Measurements from ENCODE around the gene FGF21.

The FGF21 gene

DNA sequence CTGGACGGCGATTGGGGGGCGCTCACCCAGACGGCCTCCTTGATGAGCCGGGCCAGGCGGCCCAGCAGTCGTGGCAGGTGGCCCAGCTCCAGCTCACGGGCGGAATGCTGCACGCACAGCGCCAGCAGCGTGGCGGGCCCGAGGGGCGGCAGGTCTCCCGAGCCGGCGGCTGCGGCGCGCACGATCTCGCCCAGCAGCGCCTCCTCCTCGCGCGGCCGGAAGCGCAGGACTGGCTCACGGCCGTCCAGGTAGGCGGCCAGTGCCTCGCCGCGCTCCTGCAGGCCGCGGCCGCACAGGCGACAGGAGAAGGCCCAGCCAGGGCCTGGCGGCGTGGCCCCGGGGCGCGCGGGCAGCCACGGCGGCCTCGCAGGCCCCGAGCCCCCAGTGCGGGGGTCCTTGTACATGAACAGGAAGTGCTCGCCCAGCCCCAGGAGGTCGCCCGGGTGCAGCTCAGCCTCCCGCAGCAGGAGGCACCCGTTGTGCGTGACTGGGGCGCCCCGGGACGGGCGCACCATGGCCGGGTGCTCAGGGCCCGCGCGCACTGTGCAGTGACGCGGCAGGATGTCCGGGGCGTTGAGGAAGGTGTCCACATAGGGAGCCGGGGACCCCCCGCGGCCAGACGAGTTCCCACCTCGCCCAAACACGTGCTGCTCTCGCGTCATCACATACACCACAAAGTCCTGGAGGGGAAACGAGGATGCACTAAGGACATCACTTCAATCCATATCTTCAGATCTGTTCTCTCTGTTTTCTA is 26.2 kb upstream of the FGF21 start:
- H3K4me2 ChIP-seq (ENCODE audit: insufficient read depth, low read length) = no peak overlapping the region
- no peak overlapping the region for H2AFZ ChIP-seq (ENCODE audit: low read depth, low read length)
- no peak for DNase-seq
- no peak overlapping the region for H3K4me3 ChIP-seq (ENCODE audit: low read depth in 1 of 2, low read length in 2 of 2)
- H3K9me3 ChIP-seq (ENCODE audit: insufficient read depth, low read length, severe bottlenecking) = peaks cover 4% of the 10 kb centered on the region
- no peak overlapping the region for H3K9ac ChIP-seq (ENCODE audit: low read depth, low read length)
- H4K20me1 ChIP-seq (ENCODE audit: insufficient read depth, low read length) = no peaks in the 10 kb centered on the region
- TF ChIP-seq EZH2 (IDR thresholded peaks at IDR 0.05; ENCODE audit: borderline replicate concordance, low read depth, low read length, severe bottlenecking) = no peak
- TF ChIP-seq, protein P1, sequence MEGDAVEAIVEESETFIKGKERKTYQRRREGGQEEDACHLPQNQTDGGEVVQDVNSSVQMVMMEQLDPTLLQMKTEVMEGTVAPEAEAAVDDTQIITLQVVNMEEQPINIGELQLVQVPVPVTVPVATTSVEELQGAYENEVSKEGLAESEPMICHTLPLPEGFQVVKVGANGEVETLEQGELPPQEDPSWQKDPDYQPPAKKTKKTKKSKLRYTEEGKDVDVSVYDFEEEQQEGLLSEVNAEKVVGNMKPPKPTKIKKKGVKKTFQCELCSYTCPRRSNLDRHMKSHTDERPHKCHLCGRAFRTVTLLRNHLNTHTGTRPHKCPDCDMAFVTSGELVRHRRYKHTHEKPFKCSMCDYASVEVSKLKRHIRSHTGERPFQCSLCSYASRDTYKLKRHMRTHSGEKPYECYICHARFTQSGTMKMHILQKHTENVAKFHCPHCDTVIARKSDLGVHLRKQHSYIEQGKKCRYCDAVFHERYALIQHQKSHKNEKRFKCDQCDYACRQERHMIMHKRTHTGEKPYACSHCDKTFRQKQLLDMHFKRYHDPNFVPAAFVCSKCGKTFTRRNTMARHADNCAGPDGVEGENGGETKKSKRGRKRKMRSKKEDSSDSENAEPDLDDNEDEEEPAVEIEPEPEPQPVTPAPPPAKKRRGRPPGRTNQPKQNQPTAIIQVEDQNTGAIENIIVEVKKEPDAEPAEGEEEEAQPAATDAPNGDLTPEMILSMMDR (IDR thresholded peaks at IDR 0.05; ENCODE audit: borderline replicate concordance, extremely low read depth, low read length, poor library complexity, severe bottlenecking) = no peak
- no peak overlapping the region for H3K27ac ChIP-seq (ENCODE audit: low read length)
- ATAC-seq (ENCODE audit: insufficient read depth, low read depth) = no peak
- peaks cover 9% of the 10 kb centered on the region for H3K36me3 ChIP-seq (ENCODE audit: insufficient read depth, low read length)
- H3K79me2 ChIP-seq (ENCODE audit: insufficient read depth, low read length) = no peaks in the 10 kb centered on the region
- no peaks in the 10 kb centered on the region for H3K27me3 ChIP-seq (ENCODE audit: insufficient read depth, low read length, poor library complexity)
- peaks cover 30% of the 10 kb centered on the region for H3K4me1 ChIP-seq (ENCODE audit: insufficient read depth, low read length)

DNA sequence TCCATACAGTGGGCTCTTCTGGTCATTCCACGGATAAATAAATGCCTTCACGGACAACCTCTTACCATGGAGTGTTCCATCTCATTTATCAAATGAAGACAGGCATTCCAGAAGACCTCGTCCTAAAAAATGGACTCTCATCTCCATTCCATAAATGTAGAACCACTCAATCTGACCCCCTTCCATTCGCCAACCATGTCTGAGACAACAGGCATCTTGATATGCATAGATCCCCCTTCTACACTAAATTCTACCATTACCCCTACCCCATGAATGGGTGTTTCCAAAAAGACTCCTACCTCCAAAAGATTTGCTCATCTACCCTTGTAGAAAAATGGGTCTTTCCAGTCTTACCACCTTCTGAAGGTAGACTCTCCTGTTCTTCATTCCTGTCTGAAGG is 23.9 kb upstream of the FGF21 start:
- H4K20me1 ChIP-seq (ENCODE audit: insufficient read depth, low read length) = no peaks in the 10 kb centered on the region
- ATAC-seq (ENCODE audit: insufficient read depth, low read depth) = no peak
- H3K27ac ChIP-seq (ENCODE audit: low read length) = no peak overlapping the region
- peaks cover 8% of the 10 kb centered on the region for H3K4me1 ChIP-seq (ENCODE audit: insufficient read depth, low read length)
- H3K4me3 ChIP-seq (ENCODE audit: low read depth in 1 of 2, low read length in 2 of 2) = no peak overlapping the region
- no peaks in the 10 kb centered on the region for H3K79me2 ChIP-seq (ENCODE audit: insufficient read depth, low read length)
- H3K36me3 ChIP-seq (ENCODE audit: insufficient read depth, low read length) = peaks cover 5% of the 10 kb centered on the region
- no peaks in the 10 kb centered on the region for H3K27me3 ChIP-seq (ENCODE audit: insufficient read depth, low read length, poor library complexity)
- peaks cover 4% of the 10 kb centered on the region for H3K9me3 ChIP-seq (ENCODE audit: insufficient read depth, low read length, severe bottlenecking)
- H2AFZ ChIP-seq (ENCODE audit: low read depth, low read length) = no peak overlapping the region
- H3K9ac ChIP-seq (ENCODE audit: low read depth, low read length) = no peak overlapping the region
- TF ChIP-seq EZH2 (IDR thresholded peaks at IDR 0.05; ENCODE audit: borderline replicate concordance, low read depth, low read length, severe bottlenecking) = no peak
- TF ChIP-seq, protein P1 (IDR thresholded peaks at IDR 0.05; ENCODE audit: borderline replicate concordance, extremely low read depth, low read length, poor library complexity, severe bottlenecking) = no peak
- no peak overlapping the region for H3K4me2 ChIP-seq (ENCODE audit: insufficient read depth, low read length)
- no peak for DNase-seq

DNA sequence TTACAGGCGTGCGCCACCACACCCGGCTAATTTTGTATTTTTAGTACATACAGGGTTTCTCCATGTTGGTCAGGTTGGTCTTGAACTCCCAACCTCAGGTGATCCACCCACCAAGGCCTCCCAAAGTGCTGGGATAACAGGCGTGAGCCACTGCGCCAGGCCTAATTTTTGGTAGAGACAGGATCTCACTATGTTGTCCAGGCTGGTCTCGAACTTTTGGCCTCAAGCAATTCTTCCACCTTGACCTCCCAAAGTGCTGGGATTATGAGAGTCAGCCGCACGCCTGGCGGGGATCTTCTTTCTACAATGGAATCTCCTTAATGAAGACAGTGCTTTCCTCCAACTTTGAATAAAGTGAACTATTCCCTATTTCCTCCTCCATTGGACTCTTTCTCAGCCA is 20.7 kb upstream of the FGF21 start:
- Histone ChIP-seq H3K9me3 (ENCODE audit: insufficient read depth, low read length, severe bottlenecking) (no peaks in the 10 kb centered on the region), H3K36me3 (ENCODE audit: insufficient read depth, low read length) (no peaks in the 10 kb centered on the region), H3K79me2 (ENCODE audit: insufficient read depth, low read length) (no peaks in the 10 kb centered on the region), H3K4me1 (ENCODE audit: insufficient read depth, low read length) (peaks cover 14% of the 10 kb centered on the region), H3K9ac (ENCODE audit: low read depth, low read length) (no peak overlapping the region), H4K20me1 (ENCODE audit: insufficient read depth, low read length) (no peaks in the 10 kb centered on the region), H3K4me2 (ENCODE audit: insufficient read depth, low read length) (no peak overlapping the region), H3K4me3 (ENCODE audit: low read depth in 1 of 2, low read length in 2 of 2) (no peak overlapping the region), H2AFZ (ENCODE audit: low read depth, low read length) (no peak overlapping the region), H3K27ac (ENCODE audit: low read length) (no peak overlapping the region), H3K27me3 (ENCODE audit: insufficient read depth, low read length, poor library complexity) (no peaks in the 10 kb centered on the region)
- no peak for TF ChIP-seq EZH2 (IDR thresholded peaks at IDR 0.05; ENCODE audit: borderline replicate concordance, low read depth, low read length, severe bottlenecking)
- TF ChIP-seq, protein P1 (IDR thresholded peaks at IDR 0.05; ENCODE audit: borderline replicate concordance, extremely low read depth, low read length, poor library complexity, severe bottlenecking) = no peak
- DNase-seq = no peak
- no peak for ATAC-seq (ENCODE audit: insufficient read depth, low read depth)
